ENCODE results near the gene HUS1B.
"Not testable (repeated sequence)": the region's sequence is repeated elsewhere in the genome, so short reads cannot be mapped to it uniquely, and the experiment has no call there.

HUS1B gene

GRCh38 chr6:678520-678919, 21.6 kb upstream of the HUS1B start:
- DNase-seq (ENCODE audit: low read depth): no peak

- DNase-seq (ENCODE audit: low read depth): no peak
Observed at GRCh38 chr6:677919-678318, 21.0 kb upstream of the HUS1B start.

- no peak for DNase-seq (ENCODE audit: low read depth)
Observed at GRCh38 chr6:674956-675355, 18.1 kb upstream of the HUS1B start.

- DNase-seq (ENCODE audit: low read depth): no peak
Observed at GRCh38 chr6:674406-674805, 17.5 kb upstream of the HUS1B start.

- DNase-seq (ENCODE audit: low read depth): no peak
Observed at GRCh38 chr6:667253-667927, 10.5 kb upstream of the HUS1B start.

- DNase-seq (ENCODE audit: low read depth): no peak
Observed at GRCh38 chr6:665403-666267, 8.7 kb upstream of the HUS1B start.

- not testable (repeated sequence) for DNase-seq (ENCODE audit: low read depth)
Observed at GRCh38 chr6:663788-664187, 6.9 kb upstream of the HUS1B start.

- no peak for DNase-seq (ENCODE audit: low read depth)
Observed at GRCh38 chr6:659716-660581, 3.0 kb upstream of the HUS1B start.

GRCh38 chr6:658244-658643, 1.3 kb upstream of the HUS1B start:
- DNase-seq (ENCODE audit: low read depth): no peak

- no peak for DNase-seq (ENCODE audit: low read depth)
Observed at GRCh38 chr6:657743-658142, 843 bp upstream of the HUS1B start.

- no peak for DNase-seq (ENCODE audit: low read depth)
Observed at GRCh38 chr6:654136-654535, 2.8 kb downstream of the HUS1B start.

GRCh38 chr6:652865-653264, 4.0 kb downstream of the HUS1B start:
- no peak for DNase-seq (ENCODE audit: low read depth)

- no peak for DNase-seq (ENCODE audit: low read depth)
Observed at GRCh38 chr6:650098-650497, 6.8 kb downstream of the HUS1B start.

GRCh38 chr6:642805-643204, 14.1 kb downstream of the HUS1B start:
- DNase-seq (ENCODE audit: low read depth): no peak

- no peak for DNase-seq (ENCODE audit: low read depth)
Observed at GRCh38 chr6:641225-641985, 15.5 kb downstream of the HUS1B start.

- DNase-seq (ENCODE audit: low read depth): no peak
Observed at GRCh38 chr6:636488-636887, 20.4 kb downstream of the HUS1B start.

- no peak for DNase-seq (ENCODE audit: low read depth)
Observed at GRCh38 chr6:635233-635632, 21.7 kb downstream of the HUS1B start.

- DNase-seq (ENCODE audit: low read depth): no peak
Observed at GRCh38 chr6:633611-634010, 23.3 kb downstream of the HUS1B start.

- no peak for DNase-seq (ENCODE audit: low read depth)
Observed at GRCh38 chr6:628766-629165, 28.1 kb downstream of the HUS1B start.

- DNase-seq (ENCODE audit: low read depth): no peak
Observed at GRCh38 chr6:626236-626635, 30.7 kb downstream of the HUS1B start.

- DNase-seq (ENCODE audit: low read depth): no peak
Observed at GRCh38 chr6:624979-625378, 31.9 kb downstream of the HUS1B start.

- no peak for DNase-seq (ENCODE audit: low read depth)
Observed at GRCh38 chr6:622462-622861, 34.4 kb downstream of the HUS1B start.

Measured in GM04503 (cell line).